Mucosa of descending colon (tissue), 3 donors: ENCODE data around the gene SARS1. TPM values are rescaled to one million over a fixed set of nuclear protein-coding genes. Genes with fewer than 3 reads are reported as not detected.
"Not testable (repeated sequence)": the region's sequence is repeated elsewhere in the genome, so short reads cannot be mapped to it uniquely, and the experiment has no call there.

ENCODE experiments used
- ATAC-seq: fragments of 200-7000 bp; cut with Tn5 transposase; one replicate; pipeline ENCODE4 v1.9.1; 2020; ENCODE audit warnings: mild to moderate bottlenecking, moderate library complexity
- DNase-seq, 3 donors: peaks; one replicate each; pipeline ENCODE4 v3.0.0-alpha.2; 2020
- H3K36me3 ChIP-seq: fragments of 200-600 bp; one replicate; pipeline ENCODE4 v1.8.0; 2021; ENCODE audit warnings: low read depth, mild to moderate bottlenecking
- H3K4me1 ChIP-seq: fragments of 200-600 bp; one replicate; pipeline ENCODE4 v1.8.0; 2021; ENCODE audit warnings: low read depth, mild to moderate bottlenecking
- H3K4me3 ChIP-seq: fragments of 200-600 bp; one replicate; pipeline ENCODE4 v1.8.0; 2021; ENCODE audit warnings: mild to moderate bottlenecking
- H3K9me3 ChIP-seq: fragments of 200-600 bp; one replicate; pipeline ENCODE4 v1.8.0; 2021; ENCODE audit warnings: mild to moderate bottlenecking
- CTCF ChIP-seq: fragments of 200-600 bp; IDR thresholded peaks from one replicate; pipeline ENCODE4 v1.8.0; 2022; ENCODE audit warnings: antibody characterized with exemption, mild to moderate bottlenecking
- intact Hi-C, 2 donors: fragments of 100-400 bp; cut with DNase I in 1 of 2; cut with micrococcal nuclease in 1 of 2; formaldehyde crosslinking; loops; one replicate each; pipeline versions ENCODE4 v1.11.0 to v1.11.1; 2022; cut with DNase I, micrococcal nuclease
- total RNA-seq, 3 donors: library from RNA; stranded (reverse); fragmentation: NEBNext Ultra II Directional in 2 of 3; extraction: Animal tissue kit (Norgen Biotek cat#: 25700) in 2 of 3; gene quantifications; one replicate each; pipeline versions ENCODE4 v1.2.1 to v1.2.4, GENCODE V29; 2021 to 2023
- donor health status: DM: no; HTN: no; CAD: no; lungs with moderate emphysema.
- donor health status: DM: no; HTN: no; CAD: no.
- donor health status: DM: no; HTN: yes; CAD: no.

SARS1 gene
- total RNA-seq, 3 donors from 2014 or later = 124 to 143 (median 125) TPM

GRCh38 chr1:109213345-109213823 lies 334 bp upstream of the SARS1 start:
- DNase-seq (no peak), ATAC-seq (no peak)
- Histone ChIP-seq H3K9me3 (no peaks in the 10 kb centered on the region), H3K4me1 (peaks cover 26% of the 10 kb centered on the region), H3K36me3 (no peaks in the 10 kb centered on the region), H3K4me3 (no peak overlapping the region)
- TF ChIP-seq CTCF = no peak
- intact Hi-C loops = no loop called here

GRCh38 chr1:109214695-109215623 lies 1.2 kb downstream of the SARS1 start:
- DNase-seq = peak in 1 of 3 donors; percentile 57
- H3K36me3 ChIP-seq = no peaks in the 10 kb centered on the region
- intact Hi-C loops = no loop called here
- no peaks in the 10 kb centered on the region for H3K9me3 ChIP-seq
- H3K4me3 ChIP-seq = peak overlapping the region; percentile 70
- no peak for TF ChIP-seq CTCF
- H3K4me1 ChIP-seq = peaks cover 26% of the 10 kb centered on the region
- ATAC-seq = peak; percentile 24

DNA sequence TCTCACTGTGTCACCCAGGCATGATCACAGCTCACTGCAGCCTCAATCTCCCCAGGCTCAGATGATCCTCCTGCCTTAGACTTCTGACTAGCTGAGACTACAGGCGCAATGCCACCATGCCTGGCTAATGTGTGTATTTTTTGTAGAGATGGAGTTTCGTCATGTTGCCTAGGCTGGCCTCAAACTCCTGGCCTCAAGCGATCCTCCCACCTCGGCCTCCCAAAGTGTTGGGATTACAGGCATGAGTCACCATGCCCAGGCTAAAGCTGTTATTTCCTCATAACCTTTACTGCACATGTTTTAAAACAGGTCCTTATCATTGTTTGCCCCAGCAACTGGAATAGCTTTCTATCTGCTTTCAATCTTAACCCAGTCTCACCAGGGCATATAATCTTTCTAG lies 2.9 kb downstream of the SARS1 start:
- DNase-seq (peak in 2 of 3 donors; percentile 46 to 57), ATAC-seq (peak; percentile 26)
- intact Hi-C loops = no loop called here
- TF ChIP-seq CTCF = no peak
- H3K4me3 ChIP-seq = no peak overlapping the region
- no peaks in the 10 kb centered on the region for H3K9me3 ChIP-seq
- no peaks in the 10 kb centered on the region for H3K36me3 ChIP-seq
- peaks cover 26% of the 10 kb centered on the region for H3K4me1 ChIP-seq

- Histone ChIP-seq H3K9me3 (no peaks in the 10 kb centered on the region), H3K4me1 (peaks cover 26% of the 10 kb centered on the region), H3K36me3 (no peaks in the 10 kb centered on the region), H3K4me3 (no peak overlapping the region)
- peak; percentile 75 for ATAC-seq
- TF ChIP-seq CTCF = no peak
- intact Hi-C loops = no loop called here
- DNase-seq = peak; percentile 71 to 87 (median 74)
Measured at GRCh38 chr1:109218516-109218915, 4.8 kb downstream of the SARS1 start.

GRCh38 chr1:109221201-109221600 lies 7.5 kb downstream of the SARS1 start:
- H3K9me3 ChIP-seq, DNase-seq, ATAC-seq, intact Hi-C loops, H3K4me3 ChIP-seq, H3K36me3 ChIP-seq: not testable (repeated sequence)
- peaks cover 11% of the 10 kb centered on the region for H3K4me1 ChIP-seq

DNA sequence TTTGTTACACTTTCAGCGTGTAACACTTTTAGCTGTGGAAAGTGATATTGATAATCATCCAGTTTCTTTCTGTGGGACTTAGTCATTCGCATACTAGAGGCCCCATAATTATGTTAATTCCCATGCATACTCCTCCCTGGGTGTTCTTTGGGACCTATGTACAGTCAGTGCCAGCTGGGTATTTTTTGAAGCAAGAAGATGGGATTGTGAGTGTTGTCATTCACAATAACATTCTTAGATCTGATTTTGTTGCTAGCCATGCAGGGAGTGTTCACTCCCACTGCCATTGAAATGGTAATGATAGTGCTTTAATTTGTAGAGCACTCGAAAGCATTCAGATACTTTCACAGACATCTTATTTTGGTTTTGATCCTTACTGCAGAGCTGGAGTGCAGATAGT lies 11.6 kb downstream of the SARS1 start:
- Histone ChIP-seq H3K36me3 (peaks cover 5% of the 10 kb centered on the region), H3K4me3 (no peak overlapping the region), H3K4me1 (no peaks in the 10 kb centered on the region), H3K9me3 (no peaks in the 10 kb centered on the region)
- ATAC-seq (no peak), DNase-seq (no peak)
- TF ChIP-seq CTCF = no peak
- intact Hi-C loops = no loop called here
